T-helper 1 cell treated with Interleukin-12 subunit alpha and Interleukin-12 subunit beta and Interleukin-4 antibody, amounts not matched to agents 30 ng/mL and 1 ng/mL, for 36 hours (primary cell): Measurements from ENCODE around the gene FUT9. TPM values are rescaled to one million over a fixed set of nuclear protein-coding genes. Genes with fewer than 3 reads are reported as not detected.

Source experiments
- intact Hi-C: fragments of 100-400 bp; cut with micrococcal nuclease; formaldehyde crosslinking; loops from one replicate; pipeline ENCODE4 v1.15.1; 2024
- total RNA-seq: library from RNA; stranded (reverse); gene quantifications from 2 replicates; pipeline ENCODE4 v1.2.3, GENCODE V29; 2022

The FUT9 gene
- total RNA-seq, 1 donor from 2014 or later: not detected

DNA sequence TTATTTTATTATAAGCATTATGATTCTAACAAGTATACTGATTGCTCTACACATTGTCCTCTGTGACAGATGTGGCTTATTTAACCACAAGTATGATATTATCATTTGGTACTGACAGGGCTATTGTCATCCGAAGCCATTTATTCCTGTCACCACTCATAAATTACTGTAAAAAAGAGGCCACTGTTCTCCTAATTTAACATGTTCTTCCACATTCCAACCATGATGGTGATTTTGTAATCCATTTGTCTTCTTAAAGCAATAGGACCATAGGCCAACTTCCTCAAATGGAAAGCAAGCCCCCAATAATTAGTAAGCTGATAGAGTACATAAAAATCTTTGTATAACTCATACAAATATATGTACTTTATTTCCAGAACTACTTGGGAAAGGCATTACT lies 50.6 kb downstream of the FUT9 start:
- intact Hi-C loops: no loop called here

DNA sequence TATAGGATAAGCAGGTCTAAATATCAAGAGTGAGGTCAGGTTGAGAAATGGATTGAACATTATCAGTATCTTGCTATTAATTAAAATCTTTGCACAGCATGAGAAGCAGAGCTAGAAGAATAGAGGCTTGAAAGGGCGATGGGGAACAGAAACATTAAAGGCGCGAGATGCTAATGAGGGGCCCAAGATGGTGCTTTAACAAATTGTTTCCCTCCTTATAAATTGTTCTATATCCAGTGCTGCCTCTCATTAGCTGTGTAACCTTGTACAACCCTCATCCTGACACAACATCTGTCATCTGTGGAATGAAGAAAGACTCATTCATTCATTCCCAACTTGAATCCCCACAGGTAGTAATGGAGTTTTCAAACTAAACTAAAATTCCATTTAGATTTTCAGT lies 57.8 kb downstream of the FUT9 start:
- intact Hi-C loops: no loop called here

DNA sequence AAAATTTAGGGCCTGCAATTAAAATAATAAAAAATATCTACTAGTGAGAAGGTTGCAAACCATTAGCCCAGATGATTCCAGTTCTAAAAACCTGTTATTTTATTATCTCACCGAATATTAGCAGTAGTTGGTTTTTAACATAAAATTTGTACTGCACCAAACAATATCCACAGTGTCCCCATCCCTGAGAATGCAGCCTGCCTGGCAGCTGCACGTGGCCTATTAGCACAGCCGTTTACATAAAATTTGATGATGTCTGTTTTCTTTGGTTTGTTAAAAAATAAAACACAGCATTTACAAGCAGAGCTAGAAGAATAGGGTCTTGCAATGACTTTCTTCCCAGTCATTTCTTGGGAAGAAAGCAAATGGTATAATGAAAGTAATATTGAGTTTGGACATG lies 58.2 kb downstream of the FUT9 start:
- intact Hi-C loops: no loop called here

DNA sequence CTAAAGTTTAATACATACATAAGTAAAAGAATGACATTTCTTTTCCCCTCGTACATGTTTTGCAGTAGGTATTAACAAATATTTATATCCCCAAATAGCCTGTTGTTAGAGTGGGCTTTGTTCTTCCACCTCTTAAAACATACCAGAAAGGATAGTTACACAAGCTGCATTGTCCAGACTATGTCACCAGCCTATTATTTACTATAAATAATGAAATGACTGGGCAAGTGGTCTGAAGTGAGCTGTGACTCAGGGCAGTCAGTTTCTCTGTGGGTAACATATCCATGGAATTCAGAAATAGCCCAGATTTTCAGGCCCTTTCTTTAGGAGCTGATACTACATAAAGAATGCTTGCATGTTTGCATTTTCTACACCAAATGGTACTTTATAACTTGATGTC lies 60.1 kb downstream of the FUT9 start:
- intact Hi-C loops: no loop called here

DNA sequence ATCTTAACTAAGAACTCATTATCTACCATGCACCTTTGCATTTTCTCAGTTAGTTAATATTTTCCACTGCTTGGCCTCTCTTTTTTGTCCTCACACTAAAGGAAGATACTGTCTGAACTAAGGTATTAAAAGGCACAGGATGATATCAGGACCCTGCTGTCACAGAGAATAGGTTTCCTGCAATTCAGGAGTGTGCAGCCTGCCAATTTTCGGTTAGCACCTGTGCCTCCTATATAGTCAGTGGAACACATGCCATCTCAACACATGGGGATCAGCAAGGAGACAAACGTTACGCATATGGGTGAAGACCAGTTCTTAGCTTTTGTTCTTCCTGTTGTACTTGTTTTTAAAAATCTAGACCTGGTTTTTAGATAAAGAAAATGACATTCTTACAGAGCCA lies 71.0 kb downstream of the FUT9 start:
- intact Hi-C loops: no loop called here

DNA sequence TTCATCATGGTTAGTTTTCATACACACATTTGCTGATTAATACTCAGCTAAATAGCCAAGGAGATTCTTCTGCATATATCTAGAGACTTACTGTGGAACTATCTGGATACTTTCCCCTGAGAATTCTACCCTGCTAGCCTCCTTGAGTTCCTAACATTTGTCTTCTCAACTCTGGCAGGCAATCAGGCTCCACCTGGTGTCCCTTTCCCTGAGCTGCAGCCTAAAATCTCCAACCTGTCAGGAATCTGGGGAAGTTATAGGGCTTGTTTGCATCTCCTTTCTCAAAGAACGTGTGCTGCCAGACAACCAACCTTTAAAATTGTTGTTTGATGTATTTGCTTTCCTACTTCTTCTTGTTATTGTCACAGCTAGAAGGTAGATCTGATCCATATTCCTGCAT lies 73.4 kb downstream of the FUT9 start:
- intact Hi-C loops: no loop called here

DNA sequence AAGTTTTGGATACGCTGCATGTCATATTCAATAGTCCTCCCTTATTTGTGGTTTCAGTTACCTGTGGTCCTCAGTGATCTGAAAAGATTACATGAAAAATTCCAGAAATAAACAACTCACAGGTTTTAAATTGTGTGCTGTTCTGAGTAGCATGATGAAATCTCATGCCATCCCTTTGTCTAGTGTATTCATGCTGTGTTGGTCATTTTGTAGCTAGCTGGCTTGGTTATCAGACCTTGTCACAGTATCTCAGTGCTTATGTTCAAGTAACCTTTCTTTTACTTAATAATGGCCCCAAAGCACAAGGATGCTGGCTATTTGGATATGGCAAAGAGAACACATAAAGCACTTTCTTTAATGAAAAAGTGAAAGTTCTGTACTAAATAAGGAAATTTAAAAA lies 78.3 kb downstream of the FUT9 start:
- intact Hi-C loops: no loop called here

DNA sequence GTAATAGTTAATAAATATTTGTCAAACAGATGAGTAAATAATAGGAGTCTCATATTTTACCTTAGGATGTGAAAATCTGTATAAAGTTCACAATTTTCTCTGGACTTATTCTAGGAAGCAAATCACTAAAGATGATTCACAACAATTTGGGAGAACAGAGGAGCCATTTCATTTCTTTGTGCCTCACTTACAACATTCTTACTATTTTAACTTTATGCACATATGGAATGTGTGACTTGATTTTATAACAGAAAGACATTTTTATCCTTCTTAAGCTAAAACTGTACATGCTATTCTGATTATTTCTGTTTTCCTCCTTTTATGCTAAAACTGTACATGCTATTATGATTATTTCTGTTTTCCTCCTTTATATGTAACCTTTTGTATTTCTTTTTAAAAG lies 83.3 kb downstream of the FUT9 start:
- intact Hi-C loops: no loop called here

DNA sequence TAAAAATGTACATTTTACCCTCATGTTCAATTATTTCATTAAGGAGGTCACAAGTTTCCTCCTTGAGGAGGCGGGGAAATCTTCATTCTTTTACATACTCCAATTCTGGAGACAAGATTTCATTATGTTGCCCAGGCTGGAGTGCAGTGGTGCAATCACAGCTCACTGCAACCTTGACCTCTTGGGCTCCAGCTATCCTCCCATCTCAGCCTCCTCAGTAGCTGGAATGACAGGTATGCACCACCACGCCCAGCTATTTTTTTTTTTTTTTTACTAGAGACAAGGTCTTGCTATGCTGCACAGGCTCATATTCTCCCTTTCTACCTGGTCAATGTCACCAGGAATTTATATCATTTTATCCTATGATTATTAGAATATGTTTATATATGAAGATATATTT lies 85.8 kb downstream of the FUT9 start:
- intact Hi-C loops: no loop called here

DNA sequence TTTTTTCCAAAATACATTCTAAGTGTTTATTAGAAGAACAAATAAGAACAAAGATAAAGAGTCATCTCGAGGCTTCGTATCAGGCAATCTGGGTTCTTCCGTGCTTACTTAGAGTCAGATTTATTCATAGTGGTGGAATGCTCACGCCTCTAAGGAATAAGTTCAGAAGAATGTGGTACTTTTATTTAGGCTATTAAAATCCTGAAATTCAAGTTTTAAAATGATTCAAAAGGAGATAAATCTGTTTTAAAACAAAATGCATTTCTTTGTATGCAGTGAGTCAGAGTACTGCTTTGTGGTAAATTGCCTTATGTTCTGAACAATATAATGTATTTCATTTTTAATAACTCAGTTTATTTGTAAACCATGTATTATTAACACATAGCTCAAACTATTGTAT lies 89.1 kb downstream of the FUT9 start:
- intact Hi-C loops: no loop called here

DNA sequence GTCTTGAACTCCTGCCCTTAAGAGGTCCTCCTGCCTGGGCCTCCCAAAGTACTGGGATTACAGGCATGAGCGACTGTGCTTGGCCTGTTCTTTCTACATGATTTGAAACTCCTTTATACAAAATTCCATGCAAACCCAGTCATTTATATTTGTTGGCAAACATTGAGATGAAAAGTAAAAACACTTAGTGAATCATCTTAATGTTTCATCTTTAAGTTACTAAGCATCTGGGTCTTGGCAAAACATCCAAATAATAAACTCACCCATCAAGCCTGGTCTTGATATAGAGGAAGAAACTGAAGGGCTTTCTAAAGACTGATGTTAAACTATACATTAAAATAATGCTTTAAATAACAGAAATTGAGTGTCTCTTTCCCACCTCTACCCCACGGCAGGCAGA lies 95.1 kb downstream of the FUT9 start:
- intact Hi-C loops: no loop called here

DNA sequence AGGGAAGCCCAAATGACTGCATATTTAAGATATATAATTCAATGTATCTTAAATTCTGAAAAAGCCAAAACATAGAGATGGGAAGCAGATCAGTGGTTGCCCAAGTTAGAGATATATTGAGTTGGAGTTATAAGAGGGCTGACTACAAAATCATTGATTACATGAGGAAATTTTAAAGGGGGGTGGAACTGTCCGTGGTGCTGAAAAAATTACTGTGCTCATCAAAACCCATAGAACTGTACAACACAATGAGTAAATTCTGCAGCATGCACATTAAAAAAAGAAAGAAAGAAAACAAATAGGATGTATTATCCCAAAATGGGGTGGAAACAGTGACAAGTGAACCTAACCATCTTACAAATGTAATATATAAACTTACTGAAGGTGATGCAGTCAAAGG lies 100.9 kb downstream of the FUT9 start:
- intact Hi-C loops: no loop called here

DNA sequence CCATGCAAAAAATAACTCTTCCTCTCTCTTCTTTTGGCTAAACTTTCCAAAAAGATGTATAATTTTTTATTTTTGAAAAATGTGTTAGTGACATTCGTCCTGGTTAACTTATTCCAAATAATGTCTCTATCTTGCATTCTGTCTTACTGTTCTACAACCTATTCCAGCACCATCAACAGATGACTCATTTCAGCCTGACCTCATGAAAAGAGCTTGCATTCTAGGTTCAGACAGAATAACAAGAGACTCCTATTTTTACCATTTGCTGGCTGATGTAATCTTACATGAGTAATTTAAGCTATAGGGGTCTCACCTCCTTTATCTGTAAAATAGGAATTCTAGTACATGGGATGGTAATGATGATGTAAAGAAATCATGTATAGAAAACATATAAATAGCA lies 109.0 kb downstream of the FUT9 start:
- intact Hi-C loops: no loop called here

DNA sequence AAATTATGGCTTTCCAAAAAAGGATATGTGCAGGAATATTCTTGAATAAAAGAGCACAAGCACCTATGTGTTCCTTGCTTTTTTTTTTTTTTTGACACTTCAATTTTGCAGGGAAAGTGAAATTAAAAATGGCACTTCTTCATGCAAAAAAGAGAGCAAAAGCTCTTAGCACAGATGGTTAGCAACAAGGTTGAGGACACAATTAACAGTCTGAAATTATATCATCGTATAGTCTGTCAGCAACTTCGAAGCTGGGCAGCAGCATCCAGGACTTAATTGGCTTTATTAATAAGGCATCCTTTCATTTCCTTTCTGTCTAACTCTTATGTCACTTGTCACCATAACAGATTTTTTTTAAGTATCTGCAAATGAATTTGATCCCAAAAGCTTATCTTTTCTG lies 122.6 kb downstream of the FUT9 start:
- intact Hi-C loops: no loop called here

DNA sequence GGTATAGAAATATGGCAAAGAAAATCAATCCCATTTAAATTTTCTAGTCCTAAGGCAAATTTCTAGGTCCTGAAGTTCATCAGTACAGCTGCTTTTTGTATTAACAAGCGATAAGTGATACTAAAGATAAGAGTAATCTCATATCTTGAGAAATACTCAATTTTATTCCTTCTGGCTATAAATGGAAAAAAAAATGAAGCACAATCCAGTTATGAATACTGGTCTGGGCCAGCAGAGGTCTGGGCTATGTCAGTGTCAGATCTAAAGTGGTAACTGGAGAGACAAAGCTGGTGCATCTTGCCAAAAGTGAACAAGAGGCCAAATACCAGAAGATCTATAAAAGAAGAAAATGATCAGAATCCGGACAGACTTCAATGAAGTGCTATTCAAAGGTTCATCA lies 126.4 kb downstream of the FUT9 start:
- intact Hi-C loops: no loop called here

DNA sequence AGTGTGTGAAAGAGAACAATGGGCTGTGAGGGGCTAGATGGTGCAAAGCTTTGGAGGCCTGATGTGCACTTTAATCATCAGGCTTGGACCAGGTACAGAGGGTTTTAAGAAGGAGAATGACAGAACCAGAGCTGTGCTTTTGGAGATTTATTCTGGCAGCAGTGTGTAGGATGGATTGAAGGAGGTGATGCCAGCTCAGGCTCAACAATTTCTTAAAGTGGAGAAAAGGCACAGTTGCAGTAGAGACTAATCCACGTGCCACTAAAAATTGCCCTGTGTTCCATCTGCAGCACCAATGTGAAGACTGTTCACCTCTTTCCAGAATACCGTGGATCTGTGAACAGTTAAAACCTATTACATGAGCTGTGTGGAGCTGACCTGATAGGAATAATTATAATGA lies 134.7 kb downstream of the FUT9 start:
- intact Hi-C loops: no loop called here

DNA sequence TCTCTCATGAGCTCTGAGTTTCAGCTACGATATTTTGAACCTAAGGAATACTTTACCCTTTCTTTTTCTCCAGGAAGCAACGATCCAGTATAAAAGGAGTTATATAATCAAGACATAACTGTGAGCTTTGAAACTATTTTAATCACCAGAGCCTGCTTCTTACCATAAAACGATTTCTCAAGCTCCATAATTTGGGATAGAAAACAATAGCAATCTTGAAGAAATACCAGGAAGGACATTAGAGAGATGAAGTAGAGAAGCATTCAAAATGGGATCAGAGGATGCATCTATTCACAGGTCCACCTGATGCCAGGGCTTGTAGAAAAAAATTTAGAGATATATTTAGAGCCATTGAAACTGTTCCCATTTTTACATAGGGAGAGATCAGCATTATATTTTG lies 135.9 kb downstream of the FUT9 start:
- intact Hi-C loops: no loop called here

DNA sequence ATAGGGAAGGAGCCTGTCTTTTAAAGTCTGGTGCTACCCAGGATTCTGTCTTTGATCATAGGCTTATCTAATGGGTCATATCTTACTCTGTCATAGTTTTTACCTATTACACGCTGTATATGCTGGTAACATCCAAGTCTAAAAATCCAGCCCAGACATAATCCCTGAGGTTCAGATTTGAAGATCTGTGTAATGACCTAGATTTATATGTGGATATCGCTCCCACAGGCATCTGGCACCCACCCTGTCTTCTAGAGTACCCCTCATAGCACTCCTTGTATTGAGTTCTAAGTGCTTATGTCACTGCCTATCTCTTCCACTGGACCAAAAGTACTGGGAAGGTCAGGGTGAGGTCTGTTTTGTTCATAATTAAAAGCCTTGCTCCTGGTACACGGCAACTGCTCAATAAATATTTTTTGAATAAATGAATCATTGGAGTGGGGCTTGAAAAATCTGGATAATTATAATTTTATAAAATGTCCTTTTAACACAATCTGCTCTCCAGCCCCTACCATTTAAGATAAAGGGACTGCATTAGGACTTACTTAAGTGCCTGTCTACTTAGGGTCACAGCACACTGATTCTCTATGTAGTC lies 136.4 kb downstream of the FUT9 start:
- intact Hi-C loops: no loop called here

DNA sequence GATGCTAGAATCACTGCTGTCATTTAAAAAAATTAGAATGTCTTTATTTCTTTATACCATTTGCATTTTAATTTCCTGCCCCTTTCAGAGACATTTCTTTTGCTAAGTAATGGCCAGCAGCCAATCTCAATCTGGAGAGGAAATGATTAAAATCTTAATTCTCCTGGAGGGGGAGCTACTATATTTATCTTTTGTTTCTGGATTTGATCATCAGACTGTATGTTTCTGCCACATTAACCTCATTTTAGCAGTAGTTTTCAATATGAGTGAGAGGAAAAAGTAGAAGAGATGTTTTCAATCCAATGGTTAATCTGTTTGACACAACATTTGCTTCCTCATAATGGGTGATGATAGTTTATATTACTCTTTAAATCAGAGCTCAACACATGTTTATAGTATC lies 138.0 kb downstream of the FUT9 start:
- intact Hi-C loops: no loop called here

DNA sequence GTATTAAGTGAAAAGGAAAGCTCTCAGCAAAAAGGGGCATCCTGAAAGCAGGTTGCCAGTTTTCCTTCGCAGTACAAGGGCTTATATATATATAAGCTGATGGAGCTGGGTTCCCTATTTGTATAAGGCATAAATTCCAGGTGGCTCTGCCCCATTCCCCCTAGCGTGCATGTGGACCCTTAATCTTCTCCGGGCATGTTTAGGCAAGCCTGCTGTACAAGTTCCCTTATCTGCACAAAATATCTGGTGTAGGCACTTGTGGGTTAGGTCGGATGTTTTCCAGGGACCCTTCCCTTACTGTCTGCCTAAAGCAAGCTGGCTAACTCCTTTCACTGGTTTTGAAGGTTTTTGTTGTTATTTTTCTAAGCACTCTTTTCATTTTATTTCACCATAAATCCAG lies 140.7 kb downstream of the FUT9 start:
- intact Hi-C loops: no loop called here

DNA sequence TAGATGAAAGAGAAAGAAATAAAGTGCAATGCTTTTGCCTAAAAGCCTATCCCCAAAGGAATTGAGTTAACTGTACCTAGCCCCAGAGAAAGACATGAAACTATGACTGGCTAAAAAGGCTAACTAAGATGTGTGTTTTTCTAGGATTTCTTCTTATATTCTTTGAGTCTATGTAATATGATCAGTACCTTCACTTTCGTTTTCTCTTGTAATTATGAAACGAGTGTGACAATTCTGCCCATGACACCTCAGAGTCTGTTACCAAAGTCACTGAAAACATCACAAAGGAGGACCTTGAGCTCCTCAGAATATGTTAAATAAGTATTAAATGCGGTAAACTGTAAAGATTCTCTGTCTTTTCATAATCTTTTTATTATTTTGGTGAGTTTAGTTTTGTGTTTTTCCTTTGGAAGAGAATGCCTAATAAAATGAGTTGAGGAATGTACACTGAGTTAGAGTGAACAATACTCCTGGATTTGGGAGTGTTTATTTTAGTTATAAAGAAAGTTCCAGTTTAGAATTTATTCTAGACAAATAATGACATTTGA lies 141.3 kb downstream of the FUT9 start:
- intact Hi-C loops: no loop called here

DNA sequence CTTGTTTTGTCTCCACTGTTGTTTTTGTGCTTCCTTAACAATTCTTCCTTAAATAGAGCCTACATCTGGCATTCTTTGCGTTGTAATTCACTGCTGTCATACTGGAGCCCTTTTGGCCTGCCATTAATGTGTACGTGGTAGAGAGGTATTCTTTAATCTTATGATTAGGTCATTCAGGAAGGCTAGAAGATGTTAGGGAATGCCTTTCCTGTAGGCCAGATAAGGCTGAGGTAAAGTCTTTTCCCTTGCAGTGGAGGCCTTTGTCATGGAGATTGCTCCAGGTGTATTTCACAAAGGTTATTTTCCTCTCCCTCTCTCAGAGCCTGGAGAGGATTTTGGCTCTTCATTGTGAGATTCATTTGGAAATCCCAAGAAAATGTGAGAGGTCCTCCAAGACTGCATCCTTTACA lies 146.9 kb downstream of the FUT9 start:
- intact Hi-C loops: no loop called here

DNA sequence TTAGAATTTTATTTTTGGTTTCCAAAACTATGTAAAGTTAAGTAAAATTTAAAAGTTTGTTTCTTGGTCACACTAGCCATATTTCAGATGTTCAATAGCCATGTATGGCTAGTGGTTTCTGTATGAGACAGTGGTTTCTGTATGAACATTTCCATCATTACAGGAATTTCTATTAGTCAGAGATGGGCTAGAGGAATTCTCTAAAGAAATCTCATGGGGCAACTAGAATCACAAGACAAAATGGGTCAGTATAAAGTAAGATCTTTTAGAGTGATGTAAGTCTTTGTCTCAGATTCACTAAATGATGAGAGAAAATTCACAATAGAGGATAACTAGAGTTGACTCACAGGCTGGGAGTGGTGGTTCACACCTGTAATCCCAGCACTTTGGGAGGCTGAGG lies 149.0 kb downstream of the FUT9 start:
- intact Hi-C loops: no loop called here

DNA sequence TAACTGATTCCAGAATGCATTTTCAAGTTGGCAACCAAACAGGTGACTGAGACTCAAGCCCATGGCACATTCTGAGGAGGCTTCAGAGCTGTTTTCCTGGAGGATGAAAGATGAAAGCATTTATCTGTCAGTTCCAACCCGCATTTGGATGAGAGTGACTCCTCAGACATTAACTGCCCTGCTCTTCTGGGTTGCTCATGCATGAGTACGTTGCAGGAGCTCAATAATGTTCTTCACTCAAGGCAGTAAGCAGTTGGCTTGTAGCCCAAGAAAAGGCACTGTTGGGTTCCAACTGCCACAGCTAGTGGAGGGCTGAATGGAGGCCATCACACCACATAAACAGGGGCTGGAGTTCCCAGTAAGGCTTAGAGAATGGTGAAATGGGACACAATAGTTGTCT lies 155.3 kb downstream of the FUT9 start:
- intact Hi-C loops: no loop called here
